Rectal smooth muscle tissue (tissue), 1 donor: Measurements from ENCODE around the gene FNTB.
A peak's percentile ranks its signal among the peaks of the same experiment; 100 is the strongest.

Experiments
- H3K27ac ChIP-seq: one replicate; pipeline ENCODE4 v1.7.0; 2013; ENCODE audit warnings: low read depth, low read length, inconsistent platforms
- H3K27me3 ChIP-seq: one replicate; pipeline ENCODE4 v1.7.0; 2013; ENCODE audit warnings: low read length; ENCODE audit not compliant: control insufficient read depth, insufficient read depth
- H3K36me3 ChIP-seq: one replicate; pipeline ENCODE4 v1.7.0; 2013; ENCODE audit warnings: low read length; ENCODE audit not compliant: control insufficient read depth, insufficient read depth
- H3K4me1 ChIP-seq: one replicate; pipeline ENCODE4 v1.7.0; 2013; ENCODE audit warnings: low read length; ENCODE audit not compliant: control insufficient read depth, insufficient read depth
- H3K4me3 ChIP-seq: one replicate; pipeline ENCODE4 v1.7.0; 2013; ENCODE audit warnings: low read length
- H3K9ac ChIP-seq: one replicate; pipeline ENCODE4 v1.7.0; 2013; ENCODE audit warnings: low read length

The FNTB gene

DNA sequence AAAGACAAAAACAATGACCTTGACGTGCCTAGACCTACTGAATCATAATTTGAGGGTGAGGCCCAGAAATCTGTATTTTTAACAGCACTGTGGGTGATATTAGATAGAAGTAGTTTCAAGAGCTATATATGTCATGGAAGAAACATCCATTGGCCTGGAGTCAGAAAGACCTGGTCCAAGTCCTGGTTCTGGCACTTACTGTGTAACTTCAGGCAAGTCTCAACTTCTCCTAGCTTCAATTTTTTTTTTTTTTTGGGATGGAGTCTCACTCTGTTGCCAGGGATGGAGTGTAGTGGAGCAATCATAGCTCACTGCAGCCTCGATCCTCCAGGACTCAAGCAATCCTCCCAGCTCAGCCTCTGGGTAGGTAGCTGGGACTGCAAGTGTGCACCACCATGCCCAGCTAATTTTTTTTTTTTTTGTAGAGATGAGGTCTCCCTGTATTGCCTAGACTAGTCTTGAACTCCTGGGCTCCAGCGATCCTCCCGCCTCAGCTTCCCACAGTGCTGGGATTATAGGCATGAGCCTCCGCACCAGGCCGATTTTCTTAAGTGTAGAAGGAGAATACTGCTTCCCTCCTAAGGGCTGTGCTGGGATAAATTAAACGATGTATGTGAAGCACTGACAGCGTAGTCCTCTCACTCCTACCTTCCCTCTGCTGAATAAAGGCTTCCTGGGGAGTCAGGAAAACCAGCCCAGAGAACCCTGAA lies 29.8 kb upstream of the FNTB start:
- H3K27me3 ChIP-seq: no peaks in the 10 kb centered on the region
- H3K4me3 ChIP-seq: no peak overlapping the region
- no peaks in the 10 kb centered on the region for H3K36me3 ChIP-seq
- no peaks in the 10 kb centered on the region for H3K4me1 ChIP-seq
- H3K9ac ChIP-seq: no peak overlapping the region
- H3K27ac ChIP-seq: no peak overlapping the region

DNA sequence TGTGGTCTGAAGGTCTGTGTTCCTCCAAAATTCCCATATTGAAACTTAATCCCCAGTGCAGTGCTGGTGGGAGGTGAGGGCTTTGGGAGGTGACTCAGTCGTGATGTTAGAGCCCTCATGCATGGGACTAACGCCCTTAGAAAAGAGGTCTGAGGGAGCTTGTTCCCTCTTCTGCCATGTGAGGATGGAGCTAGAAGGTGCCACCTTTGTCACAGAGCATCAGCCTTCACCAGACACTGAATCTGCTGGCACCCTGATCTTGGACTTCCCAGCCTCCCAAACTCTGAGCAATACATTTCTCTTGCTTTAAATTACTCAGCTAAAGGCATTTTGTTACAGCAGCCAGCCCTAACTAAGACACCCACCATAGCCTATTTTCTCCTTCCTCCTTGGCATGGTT lies 28.5 kb upstream of the FNTB start:
- no peaks in the 10 kb centered on the region for H3K27me3 ChIP-seq
- H3K4me1 ChIP-seq: no peaks in the 10 kb centered on the region
- H3K27ac ChIP-seq: no peak overlapping the region
- H3K36me3 ChIP-seq: no peaks in the 10 kb centered on the region
- no peak overlapping the region for H3K9ac ChIP-seq
- H3K4me3 ChIP-seq: no peak overlapping the region

DNA sequence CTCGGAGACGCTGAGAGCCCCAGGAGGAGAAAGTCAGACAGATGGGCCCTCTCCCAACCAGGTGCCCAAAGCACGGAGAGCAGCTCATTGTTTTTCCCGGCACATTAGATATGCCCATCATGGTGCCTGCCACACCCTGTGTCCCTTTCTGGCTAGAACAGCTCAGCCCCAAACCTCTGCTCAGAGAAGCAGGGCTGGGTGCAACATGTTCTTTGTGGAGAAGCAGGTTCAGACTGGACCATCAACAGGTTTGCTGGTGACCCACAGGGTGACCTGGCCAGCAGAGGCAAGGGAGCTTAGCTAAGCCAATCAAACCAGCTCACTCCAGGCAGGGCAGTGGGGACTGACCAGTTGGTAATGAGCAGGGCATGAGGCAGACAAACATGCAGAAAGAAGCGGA lies 28.0 kb upstream of the FNTB start:
- H3K9ac ChIP-seq: no peak overlapping the region
- no peaks in the 10 kb centered on the region for H3K4me1 ChIP-seq
- no peaks in the 10 kb centered on the region for H3K36me3 ChIP-seq
- no peaks in the 10 kb centered on the region for H3K27me3 ChIP-seq
- H3K27ac ChIP-seq: no peak overlapping the region
- H3K4me3 ChIP-seq: no peak overlapping the region

DNA sequence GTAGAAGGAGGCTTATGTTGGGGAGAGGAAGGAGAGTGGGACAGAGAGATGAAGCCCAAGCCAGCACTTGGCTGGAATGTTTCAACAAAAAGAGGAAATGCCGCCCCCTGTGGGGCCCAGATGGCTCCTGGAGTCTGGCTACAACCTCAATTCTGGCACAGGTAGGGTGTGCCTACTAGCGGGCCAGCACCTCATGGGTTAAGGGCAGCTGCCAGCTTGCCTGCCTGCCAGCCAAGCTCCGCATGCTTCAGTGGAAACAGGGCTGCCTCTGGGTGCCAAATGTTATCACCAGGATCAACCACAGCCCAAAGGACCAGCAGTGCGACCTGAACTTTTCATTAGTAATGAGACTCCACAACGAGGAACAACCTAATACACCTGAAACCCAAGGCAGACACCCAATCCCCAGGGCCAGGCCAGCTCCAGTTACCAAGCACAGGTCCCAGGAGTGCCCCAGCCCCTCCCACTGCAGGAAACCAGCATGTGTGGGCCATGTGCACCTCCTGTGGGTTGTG lies 25.9 kb upstream of the FNTB start:
- Histone ChIP-seq H3K27me3 (no peaks in the 10 kb centered on the region), H3K36me3 (no peaks in the 10 kb centered on the region), H3K9ac (no peak overlapping the region), H3K27ac (no peak overlapping the region), H3K4me3 (no peak overlapping the region), H3K4me1 (no peaks in the 10 kb centered on the region)

DNA sequence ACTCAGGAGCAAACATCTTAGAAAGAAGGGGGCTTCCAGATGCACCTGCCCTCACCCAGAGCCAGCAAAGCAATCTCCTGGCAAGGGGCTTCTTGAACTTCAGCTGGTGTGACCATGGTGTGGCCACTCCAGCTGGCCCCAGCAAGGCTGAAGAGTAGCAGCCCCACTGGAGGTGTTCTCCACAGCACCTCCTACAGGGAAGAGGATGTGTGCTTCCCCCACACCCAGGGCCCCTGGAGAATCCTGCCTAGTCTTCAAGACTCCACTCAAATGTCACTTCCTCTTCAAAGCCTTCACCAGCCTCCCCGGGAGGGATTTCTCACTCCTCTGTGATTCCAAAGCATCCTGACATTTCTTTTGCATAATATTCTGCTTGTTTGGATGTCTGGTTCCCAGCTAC lies 23.1 kb upstream of the FNTB start:
- Histone ChIP-seq H3K27ac (no peak overlapping the region), H3K4me3 (no peak overlapping the region), H3K4me1 (no peaks in the 10 kb centered on the region), H3K9ac (no peak overlapping the region), H3K36me3 (no peaks in the 10 kb centered on the region), H3K27me3 (no peaks in the 10 kb centered on the region)

DNA sequence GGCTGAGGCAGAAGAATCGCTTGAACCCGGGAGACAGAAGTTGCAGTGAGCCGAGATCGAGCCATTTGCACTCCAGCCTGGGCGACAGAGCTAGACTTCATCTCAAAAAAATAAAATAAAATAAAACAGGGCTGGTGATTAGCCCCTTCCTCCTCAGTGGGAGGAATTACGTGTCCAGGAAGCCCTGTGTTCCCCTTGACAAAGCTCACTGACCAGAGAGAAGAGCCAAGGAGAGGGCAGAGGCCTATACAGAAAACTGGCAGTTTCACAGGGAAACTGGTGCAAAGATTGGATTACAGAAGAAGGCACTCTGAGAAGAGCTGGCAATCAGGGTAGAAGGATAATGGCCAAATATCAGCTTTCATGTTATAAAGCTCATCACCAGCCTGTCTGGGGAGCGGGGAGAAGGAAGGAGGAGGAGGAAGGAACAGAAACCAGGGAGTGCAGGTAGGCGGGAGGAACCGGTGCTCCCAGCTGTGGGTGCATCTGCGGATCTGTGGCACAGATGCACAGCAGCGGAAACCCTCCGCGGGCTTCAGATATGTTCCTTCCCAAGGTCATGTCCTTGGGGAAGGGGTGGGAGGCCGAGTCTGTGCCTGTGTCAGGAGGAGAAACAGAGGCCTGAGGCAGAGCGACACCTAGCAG lies 21.2 kb upstream of the FNTB start:
- no peak overlapping the region for H3K9ac ChIP-seq
- no peaks in the 10 kb centered on the region for H3K36me3 ChIP-seq
- no peaks in the 10 kb centered on the region for H3K27me3 ChIP-seq
- no peak overlapping the region for H3K27ac ChIP-seq
- H3K4me3 ChIP-seq: no peak overlapping the region
- no peaks in the 10 kb centered on the region for H3K4me1 ChIP-seq

DNA sequence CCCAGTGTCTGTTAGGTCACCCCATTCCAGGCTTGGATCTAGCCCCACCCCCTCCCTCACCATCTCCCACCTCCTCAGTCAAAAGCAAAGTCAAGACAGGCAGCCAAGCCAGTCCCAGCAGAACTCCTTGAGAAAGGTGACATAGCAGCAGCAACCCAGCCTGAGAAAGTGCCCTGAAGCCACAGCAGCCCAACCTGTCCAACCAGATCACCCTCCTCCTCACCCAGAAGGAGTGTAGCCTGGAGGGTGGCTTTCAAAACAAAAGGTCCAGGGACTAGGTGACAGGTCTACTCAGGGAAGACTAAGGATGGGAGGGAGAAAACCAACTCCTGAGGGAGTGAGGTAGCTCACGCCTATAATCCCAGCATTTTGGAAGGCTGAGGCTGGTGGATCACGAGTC lies 19.7 kb upstream of the FNTB start:
- H3K4me1 ChIP-seq: no peaks in the 10 kb centered on the region
- no peaks in the 10 kb centered on the region for H3K27me3 ChIP-seq
- H3K9ac ChIP-seq: no peak overlapping the region
- no peak overlapping the region for H3K4me3 ChIP-seq
- H3K36me3 ChIP-seq: no peaks in the 10 kb centered on the region
- H3K27ac ChIP-seq: no peak overlapping the region

DNA sequence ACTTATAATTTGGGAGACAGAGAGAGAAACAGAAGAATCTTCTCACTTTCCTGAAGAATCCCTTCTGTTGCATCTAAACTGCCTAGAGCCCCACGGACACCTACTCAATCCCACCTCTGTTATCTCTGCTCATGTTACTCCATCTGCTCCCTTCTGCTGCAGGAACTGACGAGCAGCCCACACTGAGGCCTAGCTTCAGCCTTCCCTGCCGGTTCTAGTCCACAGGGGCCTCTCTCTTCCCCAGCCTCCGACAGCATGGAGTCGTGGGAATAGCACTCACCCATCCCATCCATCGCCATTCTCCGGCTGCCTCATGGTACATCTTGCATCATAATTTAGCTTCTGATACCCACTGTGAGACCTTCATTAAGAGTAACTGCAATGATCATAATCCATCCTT lies 18.5 kb upstream of the FNTB start:
- Histone ChIP-seq H3K27ac (no peak overlapping the region), H3K4me3 (no peak overlapping the region)

DNA sequence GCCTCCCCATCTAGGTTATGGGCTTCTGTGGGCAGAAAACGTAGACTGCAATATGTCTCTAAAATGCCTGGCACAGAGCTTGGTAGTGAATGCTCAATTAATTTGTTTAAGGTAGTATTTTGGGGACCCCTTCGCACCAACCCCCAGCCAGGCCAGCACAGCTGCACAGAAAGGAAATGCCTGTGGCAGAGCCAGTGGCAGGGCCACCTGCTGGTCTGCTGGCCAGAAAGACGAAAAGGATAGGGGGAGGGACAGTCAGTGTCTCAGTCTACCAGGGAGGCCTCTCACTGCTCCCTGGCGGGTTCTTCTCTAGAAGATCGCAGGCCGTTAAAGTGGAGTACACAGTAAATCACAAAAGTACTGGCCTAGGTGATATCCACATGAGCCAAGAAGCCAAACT lies 18.0 kb upstream of the FNTB start:
- Histone ChIP-seq H3K4me3 (no peak overlapping the region), H3K27ac (no peak overlapping the region), H3K36me3 (no peaks in the 10 kb centered on the region), H3K4me1 (no peaks in the 10 kb centered on the region), H3K27me3 (no peaks in the 10 kb centered on the region), H3K9ac (no peak overlapping the region)

More for the DNA sequence above, 18.5 kb upstream of the FNTB start:
- H3K36me3 ChIP-seq: no peaks in the 10 kb centered on the region
- no peak overlapping the region for H3K9ac ChIP-seq
- no peaks in the 10 kb centered on the region for H3K4me1 ChIP-seq
- H3K27me3 ChIP-seq: no peaks in the 10 kb centered on the region

DNA sequence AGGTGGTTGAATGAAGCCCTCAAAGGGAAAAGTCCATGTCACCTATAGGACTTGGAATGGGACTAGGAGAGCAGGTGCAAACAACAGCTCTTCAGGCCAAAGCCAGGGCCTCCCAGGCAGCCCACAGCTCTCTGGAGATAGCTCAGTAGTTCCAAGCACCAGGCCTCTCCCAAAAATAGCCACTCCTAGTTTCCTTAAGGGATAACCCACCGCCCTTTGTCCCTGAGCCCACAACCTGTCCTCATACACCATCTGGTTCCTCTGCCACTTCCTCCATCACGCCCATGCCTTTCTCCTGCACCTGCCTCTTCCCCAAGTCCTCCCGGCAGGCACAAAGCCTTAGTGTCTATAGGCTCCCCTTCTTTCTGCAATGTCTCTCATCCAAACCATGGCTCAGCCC lies 16.7 kb upstream of the FNTB start:
- no peak overlapping the region for H3K4me3 ChIP-seq
- H3K27me3 ChIP-seq: no peaks in the 10 kb centered on the region
- H3K4me1 ChIP-seq: no peaks in the 10 kb centered on the region
- H3K9ac ChIP-seq: no peak overlapping the region
- no peaks in the 10 kb centered on the region for H3K36me3 ChIP-seq
- H3K27ac ChIP-seq: no peak overlapping the region

DNA sequence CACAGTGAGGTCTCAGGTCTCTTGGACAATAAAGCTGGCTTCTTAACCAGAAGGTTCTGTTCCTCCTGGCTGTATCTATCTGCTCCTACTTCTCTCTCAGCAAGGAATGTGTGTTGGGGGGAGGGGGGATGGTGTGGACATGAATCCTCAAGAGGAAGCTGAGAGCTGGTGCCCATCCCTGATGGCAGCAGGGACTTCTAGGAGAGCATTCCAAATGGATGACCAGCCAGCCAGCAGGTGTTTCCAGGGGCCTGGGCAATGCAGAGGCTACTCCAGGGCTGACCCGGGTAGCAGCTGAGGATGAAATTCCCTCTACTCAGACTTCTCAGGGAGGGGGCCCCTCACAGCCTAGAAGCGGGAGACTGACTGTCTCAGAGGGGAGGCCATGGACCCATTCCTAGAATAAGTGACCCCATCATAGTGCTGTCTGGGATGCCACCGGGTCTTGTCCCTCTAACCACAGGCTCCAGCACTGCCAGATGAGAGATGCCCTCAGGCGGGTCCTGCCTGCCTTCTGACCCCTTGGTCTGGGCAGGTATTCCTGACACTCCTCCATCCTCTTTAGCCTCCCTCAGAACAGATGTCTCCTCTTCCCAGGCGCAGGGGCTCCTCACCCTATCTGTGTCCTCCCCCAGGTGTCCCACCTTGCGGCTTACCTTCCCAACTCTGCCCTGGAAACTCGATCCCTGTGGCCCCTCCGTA lies 15.8 kb upstream of the FNTB start:
- H3K9ac ChIP-seq: no peak overlapping the region
- no peaks in the 10 kb centered on the region for H3K4me1 ChIP-seq
- H3K27ac ChIP-seq: no peak overlapping the region
- H3K27me3 ChIP-seq: no peaks in the 10 kb centered on the region
- no peaks in the 10 kb centered on the region for H3K36me3 ChIP-seq
- H3K4me3 ChIP-seq: peak overlapping the region; percentile 71

DNA sequence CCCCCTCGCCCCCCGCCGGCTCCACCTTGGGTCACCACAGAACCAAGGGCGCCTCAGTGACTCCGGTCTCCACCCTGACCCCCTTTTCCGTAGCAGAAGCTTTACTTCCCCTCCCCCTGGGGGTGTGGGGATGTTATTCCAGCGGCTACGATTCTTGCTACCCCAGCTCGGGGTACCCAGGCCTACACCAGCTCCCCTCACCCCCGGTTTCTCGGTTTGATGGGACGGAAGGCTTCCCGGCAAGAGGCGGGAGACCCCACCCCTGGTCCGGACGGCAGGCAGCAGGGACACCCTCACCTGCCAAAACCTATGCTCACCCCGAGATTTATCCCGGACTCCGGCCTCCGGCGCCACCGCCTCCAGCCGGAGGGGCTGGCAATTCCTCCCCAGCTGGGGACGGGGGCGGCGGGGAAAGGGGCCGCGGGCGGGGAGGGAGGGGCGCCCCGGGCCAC lies 15.2 kb upstream of the FNTB start:
- Histone ChIP-seq H3K36me3 (no peaks in the 10 kb centered on the region), H3K4me1 (no peaks in the 10 kb centered on the region), H3K27me3 (no peaks in the 10 kb centered on the region), H3K9ac (no peak overlapping the region), H3K27ac (no peak overlapping the region), H3K4me3 (peak overlapping the region; percentile 71)
